MM.1S (cell line): Measurements from ENCODE around the gene LHX1.

ENCODE experiments used
- DNase-seq: peaks from one replicate; pipeline ENCODE4 v3.0.0-alpha.2; 2015
- H2AFZ ChIP-seq: fragments of 300-600 bp; sonication (generic); 2 replicates; pipeline ENCODE4 v1.6.0; 2016; ENCODE audit warnings: antibody characterized with exemption, low read length
- H3F3A ChIP-seq: fragments of 300-600 bp; sonication (generic); 2 replicates; pipeline ENCODE4 v1.6.1; 2016; ENCODE audit warnings: mild to moderate bottlenecking, antibody characterized with exemption, low read length, moderate library complexity, mixed read lengths; ENCODE audit not compliant: insufficient read depth
- H3K27ac ChIP-seq: fragments of 300-600 bp; sonication (generic); 2 replicates; pipeline ENCODE4 v1.5.1; 2016; ENCODE audit warnings: mild to moderate bottlenecking, low read length
- H3K27me3 ChIP-seq: fragments of 300-600 bp; sonication (generic); replicated peaks from 2 replicates; pipeline ENCODE4 v1.6.0; 2016; ENCODE audit warnings: low read length; ENCODE audit not compliant: insufficient read depth
- H3K36me3 ChIP-seq: fragments of 300-600 bp; sonication (generic); replicated peaks from 2 replicates; pipeline ENCODE4 v1.6.1; 2016; ENCODE audit warnings: mild to moderate bottlenecking, low read length, mixed read lengths; ENCODE audit not compliant: insufficient read depth
- H3K4me1 ChIP-seq: fragments of 300-600 bp; sonication (generic); 2 replicates; pipeline ENCODE4 v1.6.1; 2016; ENCODE audit warnings: low read length, mixed read lengths
- H3K4me2 ChIP-seq: fragments of 300-600 bp; sonication (generic); 2 replicates; pipeline ENCODE4 v1.6.0; 2016; ENCODE audit warnings: low read depth, low read length
- H3K4me3 ChIP-seq: fragments of 300-600 bp; sonication (generic); 2 replicates; pipeline ENCODE4 v1.5.1; 2016; ENCODE audit warnings: low read length, mixed read lengths
- H3K79me2 ChIP-seq: fragments of 300-600 bp; sonication (generic); 2 replicates; pipeline ENCODE4 v1.6.1; 2016; ENCODE audit warnings: mixed run types, low read length, mixed read lengths
- H3K9ac ChIP-seq: fragments of 300-600 bp; sonication (generic); 2 replicates; pipeline ENCODE4 v1.6.1; 2016; ENCODE audit warnings: low read length, mixed read lengths
- H3K9me2 ChIP-seq: fragments of 300-600 bp; sonication (generic); replicated peaks from 2 replicates; pipeline ENCODE4 v1.6.1; 2016; ENCODE audit warnings: mild to moderate bottlenecking, low read length, mixed read lengths; ENCODE audit not compliant: insufficient read depth
- H3K9me3 ChIP-seq: fragments of 300-600 bp; sonication (generic); replicated peaks from 2 replicates; pipeline ENCODE4 v1.6.1; 2016; ENCODE audit warnings: mild to moderate bottlenecking, low read length, mixed read lengths; ENCODE audit not compliant: insufficient read depth
- H4K20me1 ChIP-seq: fragments of 300-600 bp; sonication (generic); 2 replicates; pipeline ENCODE4 v1.6.1; 2016; ENCODE audit warnings: mild to moderate bottlenecking, low read length, moderate library complexity, mixed read lengths; ENCODE audit not compliant: insufficient read depth
- EZH2 ChIP-seq: fragments of 300-600 bp; sonication (generic); optimal IDR thresholded peaks from 2 replicates; pipeline ENCODE3; 2017; ENCODE audit warnings: low read depth, mild to moderate bottlenecking, antibody characterized with exemption, low read length, mixed read lengths
- EZH2phosphoT487 ChIP-seq: fragments of 300-600 bp; sonication (generic); IDR thresholded peaks from 2 replicates; pipeline ENCODE4 v1.6.1; 2018; ENCODE audit warnings: antibody characterized with exemption, low read length
- TF ChIP-seq, protein P1 (sequence below): fragments of 300-600 bp; sonication (generic); IDR thresholded peaks from 2 replicates; pipeline ENCODE4 v1.5.1; 2016; ENCODE audit warnings: antibody characterized with exemption, low read length, mixed read lengths

Gene LHX1

DNA sequence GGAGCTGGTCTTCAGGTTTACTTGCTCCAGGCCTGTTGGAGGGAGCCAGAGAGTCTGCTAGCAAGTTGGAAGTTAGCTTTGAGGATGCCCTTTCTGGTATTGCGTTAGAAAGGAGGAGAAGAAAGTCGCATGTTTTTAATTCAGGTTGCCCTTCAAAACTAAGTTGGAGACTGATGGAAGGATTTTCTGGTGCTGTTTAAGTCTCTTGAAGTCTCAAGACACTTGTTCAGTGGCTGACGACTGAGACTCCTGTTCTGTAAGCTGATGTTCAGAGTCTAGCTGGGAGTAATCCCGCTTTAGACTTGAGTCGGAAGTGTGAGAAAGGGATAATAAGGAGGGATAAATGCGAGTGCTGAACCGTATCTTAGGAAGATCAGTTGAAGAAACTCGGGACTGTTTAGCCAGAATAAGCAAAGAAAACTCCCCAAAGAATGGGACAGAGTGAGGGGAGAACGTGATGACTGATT, 12.2 kb downstream of the LHX1 start:
- H3K4me3 ChIP-seq: peak overlapping the region; percentile 95
- DNase-seq: no peak
- peaks cover 35% of the 10 kb centered on the region for H3K27me3 ChIP-seq
- TF ChIP-seq, protein P1, sequence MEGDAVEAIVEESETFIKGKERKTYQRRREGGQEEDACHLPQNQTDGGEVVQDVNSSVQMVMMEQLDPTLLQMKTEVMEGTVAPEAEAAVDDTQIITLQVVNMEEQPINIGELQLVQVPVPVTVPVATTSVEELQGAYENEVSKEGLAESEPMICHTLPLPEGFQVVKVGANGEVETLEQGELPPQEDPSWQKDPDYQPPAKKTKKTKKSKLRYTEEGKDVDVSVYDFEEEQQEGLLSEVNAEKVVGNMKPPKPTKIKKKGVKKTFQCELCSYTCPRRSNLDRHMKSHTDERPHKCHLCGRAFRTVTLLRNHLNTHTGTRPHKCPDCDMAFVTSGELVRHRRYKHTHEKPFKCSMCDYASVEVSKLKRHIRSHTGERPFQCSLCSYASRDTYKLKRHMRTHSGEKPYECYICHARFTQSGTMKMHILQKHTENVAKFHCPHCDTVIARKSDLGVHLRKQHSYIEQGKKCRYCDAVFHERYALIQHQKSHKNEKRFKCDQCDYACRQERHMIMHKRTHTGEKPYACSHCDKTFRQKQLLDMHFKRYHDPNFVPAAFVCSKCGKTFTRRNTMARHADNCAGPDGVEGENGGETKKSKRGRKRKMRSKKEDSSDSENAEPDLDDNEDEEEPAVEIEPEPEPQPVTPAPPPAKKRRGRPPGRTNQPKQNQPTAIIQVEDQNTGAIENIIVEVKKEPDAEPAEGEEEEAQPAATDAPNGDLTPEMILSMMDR: no peak
- H3K9me3 ChIP-seq: no peaks in the 10 kb centered on the region
- no peaks in the 10 kb centered on the region for H3K9me2 ChIP-seq
- H3K4me1 ChIP-seq: peaks cover 13% of the 10 kb centered on the region; the same call in 1 of the 2 replicates
- no peaks in the 10 kb centered on the region for H4K20me1 ChIP-seq
- H3K27ac ChIP-seq: peak overlapping the region; percentile 69; the same call in 1 of the 2 replicates
- H3K79me2 ChIP-seq: peaks cover 46% of the 10 kb centered on the region
- H2AFZ ChIP-seq: peak overlapping the region; percentile 84
- H3K36me3 ChIP-seq: peaks cover 13% of the 10 kb centered on the region; the same call in 1 of the 2 replicates
- peak overlapping the region; percentile 94 for H3K9ac ChIP-seq
- H3K4me2 ChIP-seq: peak overlapping the region; percentile 91
- no peaks in the 10 kb centered on the region for H3F3A ChIP-seq

DNA sequence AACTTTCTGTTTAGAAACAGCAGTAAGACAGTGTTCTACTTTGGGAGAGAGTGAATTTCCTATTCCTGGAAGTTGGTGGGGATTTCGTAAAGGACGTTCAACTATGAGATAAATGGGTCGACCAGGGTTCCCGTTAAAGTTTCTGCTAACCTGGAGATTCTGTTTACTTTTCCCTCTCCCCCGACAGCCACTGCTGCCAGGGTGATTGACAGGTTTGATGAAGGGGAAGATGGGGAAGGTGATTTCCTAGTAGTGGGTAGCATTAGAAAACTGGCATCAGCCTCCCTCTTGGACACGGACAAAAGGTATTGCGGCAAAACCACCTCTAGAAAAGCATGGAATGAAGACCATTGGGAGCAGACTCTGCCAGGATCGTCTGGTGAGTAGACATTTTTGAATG, 12.8 kb downstream of the LHX1 start:
- Histone ChIP-seq H3K79me2 (peaks cover 47% of the 10 kb centered on the region), H3K4me2 (peak overlapping the region; percentile 91), H3K27ac (no peak overlapping the region), H3K9ac (peak overlapping the region; percentile 94; the same call in 1 of the 2 replicates), H3K4me3 (peak overlapping the region; percentile 95), H3K36me3 (peaks cover 13% of the 10 kb centered on the region; the same call in 1 of the 2 replicates), H3K4me1 (peaks cover 13% of the 10 kb centered on the region; the same call in 1 of the 2 replicates), H3K27me3 (peaks cover 30% of the 10 kb centered on the region), H4K20me1 (no peaks in the 10 kb centered on the region), H3K9me2 (no peaks in the 10 kb centered on the region), H3F3A (no peaks in the 10 kb centered on the region), H3K9me3 (no peaks in the 10 kb centered on the region), H2AFZ (no peak overlapping the region)
- TF ChIP-seq, protein P1: no peak
- DNase-seq: no peak

DNA sequence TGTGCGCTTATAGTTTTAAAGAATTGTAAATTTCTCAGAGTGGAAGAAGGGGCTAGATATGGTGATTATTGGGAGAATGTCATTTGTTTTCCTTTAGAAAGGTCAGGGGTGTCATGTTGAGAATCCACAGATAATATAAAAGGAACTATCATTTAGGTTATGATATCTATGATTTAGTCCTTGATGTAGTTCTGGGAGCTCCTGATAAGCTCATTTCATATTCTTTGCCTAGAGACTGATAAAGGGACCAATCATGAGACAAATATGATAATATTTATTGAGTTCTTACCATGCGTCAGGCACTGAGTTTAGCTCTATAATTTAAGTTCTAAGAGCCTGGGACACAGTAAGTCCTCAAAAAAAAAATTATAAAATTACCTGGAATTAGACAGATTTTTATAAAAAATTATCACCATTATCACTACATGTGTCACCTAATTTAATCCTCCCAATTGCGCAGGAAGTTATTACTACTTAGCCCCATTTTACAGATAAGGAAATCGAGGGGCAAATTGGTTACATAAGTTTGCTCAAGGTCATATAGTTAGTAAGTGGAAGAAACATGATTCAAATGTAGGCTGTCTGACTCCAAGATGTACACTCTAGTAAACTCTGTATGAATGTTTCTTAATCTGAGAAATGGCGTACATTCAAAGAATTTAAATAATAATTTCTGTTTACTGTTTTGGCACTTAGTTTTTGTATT, 14.0 kb downstream of the LHX1 start:
- TF ChIP-seq, protein P1: no peak
- no peak for TF ChIP-seq EZH2
- TF ChIP-seq EZH2phosphoT487: no peak

More for the DNA sequence above, 14.0 kb downstream of the LHX1 start:
- Histone ChIP-seq H2AFZ (no peak overlapping the region), H4K20me1 (no peaks in the 10 kb centered on the region), H3K36me3 (peaks cover 15% of the 10 kb centered on the region; the same call in 1 of the 2 replicates), H3K9me3 (no peaks in the 10 kb centered on the region), H3F3A (no peaks in the 10 kb centered on the region), H3K4me2 (peak overlapping the region; percentile 91; the same call in 1 of the 2 replicates), H3K9me2 (no peaks in the 10 kb centered on the region), H3K9ac (no peak overlapping the region), H3K27me3 (peaks cover 18% of the 10 kb centered on the region), H3K4me3 (no peak overlapping the region), H3K79me2 (peaks cover 55% of the 10 kb centered on the region), H3K4me1 (peaks cover 13% of the 10 kb centered on the region; the same call in 1 of the 2 replicates), H3K27ac (no peak overlapping the region)
- DNase-seq: no peak
